Mesenchymal stem cell (in vitro differentiated cells and primary cell): Measurements from ENCODE around the gene DPYSL5.

ENCODE experiments used
- DNase-seq: peaks from one replicate; pipeline ENCODE4 v3.0.0-alpha.2; 2013
- H2AFZ ChIP-seq: one replicate; pipeline ENCODE4 v1.6.1; 2013; ENCODE audit warnings: low read depth, mild to moderate bottlenecking, control low read depth, inconsistent platforms, low read length, moderate library complexity
- H2AK5ac ChIP-seq: 2 replicates; pipeline ENCODE4 v1.6.1; 2013; ENCODE audit warnings: low read length, moderate library complexity, mild to moderate bottlenecking, inconsistent platforms; ENCODE audit not compliant: severe bottlenecking
- H2BK120ac ChIP-seq: one replicate; pipeline ENCODE4 v1.6.1; 2013; ENCODE audit warnings: low read depth, mild to moderate bottlenecking, inconsistent platforms, low read length, moderate library complexity
- H2BK12ac ChIP-seq, 2 experiments: one replicate each; pipeline ENCODE4 v1.6.1; 2013; ENCODE audit warnings: inconsistent platforms in 2 of 2, low read length in 2 of 2, mild to moderate bottlenecking in 2 of 2, moderate library complexity in 2 of 2, control low read depth in 1 of 2
- H2BK15ac ChIP-seq: one replicate; pipeline ENCODE4 v1.6.1; 2013; ENCODE audit warnings: mild to moderate bottlenecking, low read depth, inconsistent platforms; ENCODE audit not compliant: poor library complexity, severe bottlenecking
- H2BK5ac ChIP-seq: 2 replicates; pipeline ENCODE4 v1.6.1; 2013; ENCODE audit warnings: low read depth, mild to moderate bottlenecking, low read length, control low read depth, inconsistent platforms; ENCODE audit not compliant: poor library complexity, severe bottlenecking
- H3K14ac ChIP-seq, 2 experiments: one replicate each; pipeline ENCODE4 v1.6.1; 2013; ENCODE audit warnings: inconsistent platforms in 2 of 2, low read length in 2 of 2, control low read depth in 1 of 2, mild to moderate bottlenecking in 1 of 2, moderate library complexity in 1 of 2
- H3K18ac ChIP-seq, 2 experiments: one replicate each; pipeline ENCODE4 v1.6.1; 2013; ENCODE audit warnings: inconsistent platforms in 2 of 2, low read length in 2 of 2, control low read depth in 1 of 2, low read depth in 1 of 2, mild to moderate bottlenecking in 1 of 2
- H3K23ac ChIP-seq, 2 experiments: one replicate each; pipeline ENCODE4 v1.6.1; 2013; ENCODE audit warnings: inconsistent platforms in 2 of 2, low read length in 2 of 2, mild to moderate bottlenecking in 2 of 2, moderate library complexity in 2 of 2, control low read depth in 1 of 2
- H3K27ac ChIP-seq: 2 replicates; pipeline ENCODE4 v1.5.1; 2013; ENCODE audit warnings: mild to moderate bottlenecking, moderate library complexity, low read length, control low read depth, inconsistent platforms; ENCODE audit not compliant: poor library complexity, severe bottlenecking
- H3K27me3 ChIP-seq, 2 experiments: 2 replicates each; pipeline versions ENCODE4 v1.6.1 to v1.7.0; 2013; ENCODE audit warnings: low read length in 2 of 2, mild to moderate bottlenecking in 2 of 2, moderate library complexity in 2 of 2, control low read depth in 1 of 2, inconsistent platforms in 1 of 2; ENCODE audit not compliant: control insufficient read depth in 1 of 2, insufficient read depth in 1 of 2
- H3K36me3 ChIP-seq, 2 experiments: 2 replicates each; pipeline versions ENCODE4 v1.6.1 to v1.7.0; 2013; ENCODE audit warnings: low read length in 2 of 2, control low read depth in 1 of 2, inconsistent platforms in 1 of 2, low read depth in 1 of 2, mild to moderate bottlenecking in 1 of 2; ENCODE audit not compliant: insufficient read depth in 2 of 2, control insufficient read depth in 1 of 2
- H3K4ac ChIP-seq, 2 experiments: one replicate each; pipeline ENCODE4 v1.6.1; 2013; ENCODE audit warnings: inconsistent platforms in 2 of 2, low read length in 2 of 2, mild to moderate bottlenecking in 2 of 2, moderate library complexity in 2 of 2, control low read depth in 1 of 2, low read depth in 1 of 2
- H3K4me1 ChIP-seq: 2 replicates; pipeline ENCODE4 v1.6.1; 2013; ENCODE audit warnings: low read depth, low read length, control low read depth; ENCODE audit not compliant: control insufficient read depth, insufficient read depth
- H3K4me2 ChIP-seq: 2 replicates; pipeline ENCODE4 v1.6.1; 2013; ENCODE audit warnings: low read length, mild to moderate bottlenecking, inconsistent platforms; ENCODE audit not compliant: poor library complexity, severe bottlenecking
- H3K4me3 ChIP-seq, 2 experiments: 2 replicates each; pipeline versions ENCODE4 v1.5.1 to v1.7.0; 2013; ENCODE audit warnings: low read length in 2 of 2, mild to moderate bottlenecking in 2 of 2, control low read depth in 1 of 2, low read depth in 1 of 2; ENCODE audit not compliant: insufficient read depth in 1 of 2
- H3K79me1 ChIP-seq: replicated peaks from 2 replicates; pipeline ENCODE4 v1.6.1; 2013; ENCODE audit warnings: mild to moderate bottlenecking, control low read depth, low read length, inconsistent platforms; ENCODE audit not compliant: poor library complexity, severe bottlenecking
- H3K9ac ChIP-seq: 2 replicates; pipeline ENCODE4 v1.7.0; 2013; ENCODE audit warnings: mild to moderate bottlenecking, low read length, moderate library complexity
- H3K9me3 ChIP-seq: 2 replicates; pipeline ENCODE4 v1.7.0; 2013; ENCODE audit warnings: mild to moderate bottlenecking, low read length; ENCODE audit not compliant: control insufficient read depth
- H4K8ac ChIP-seq: one replicate; pipeline ENCODE4 v1.6.1; 2013; ENCODE audit warnings: inconsistent platforms, mild to moderate bottlenecking, low read length, moderate library complexity
- H4K91ac ChIP-seq: one replicate; pipeline ENCODE4 v1.6.1; 2013; ENCODE audit warnings: mild to moderate bottlenecking, low read length, inconsistent platforms
- WGBS: methylation state at CpG from one replicate; pipeline ENCODE4 v1.1.7; 2013; ENCODE audit warnings: mixed read lengths; 5-methylcytosine and 5-hydroxymethylcytosine counted together

The DPYSL5 gene

DNA sequence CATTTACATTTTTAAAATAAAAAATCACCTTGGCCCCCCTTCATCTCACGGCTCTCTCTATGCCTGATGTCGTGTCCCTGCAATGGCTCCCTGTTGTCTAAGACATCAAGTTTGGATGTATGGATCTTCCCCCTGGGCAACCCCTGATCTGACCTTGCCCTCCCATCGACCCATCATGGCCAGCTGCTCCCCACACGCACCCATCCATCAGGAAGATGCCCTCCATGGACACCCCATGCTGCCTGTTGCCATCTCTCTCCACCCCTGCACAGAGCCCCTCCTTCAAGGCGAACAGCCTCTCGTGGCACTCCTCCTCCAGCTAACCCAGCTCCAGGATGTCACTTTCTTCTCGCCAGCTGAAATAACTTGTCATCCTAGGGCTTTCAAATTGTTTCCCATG, 59.5 kb downstream of the DPYSL5 start:
- DNase-seq, result no peak

GRCh38 chr2:26910176-26910575, 62.2 kb downstream of the DPYSL5 start:
- Histone ChIP-seq H3K23ac (no peak overlapping the region), H2BK12ac (no peak overlapping the region), H3K4ac (no peak overlapping the region), H2BK5ac (no peak overlapping the region), H3K27ac (no peak overlapping the region), H2BK120ac (no peak overlapping the region), H2AK5ac (no peak overlapping the region), H3K9ac (no peak overlapping the region), H3K14ac (no peak overlapping the region), H4K91ac (no peak overlapping the region), H3K4me1 (no peaks in the 10 kb centered on the region), H3K27me3 (peaks cover 60 to 72% of the 10 kb centered on the region in 2 experiments), H3K9me3 (peaks cover 4% of the 10 kb centered on the region), H3K36me3 (no peaks in the 10 kb centered on the region), H3K4me3 (no peak overlapping the region), H3K79me1 (no peaks in the 10 kb centered on the region), H2BK15ac (no peak overlapping the region), H3K18ac (no peak overlapping the region), H3K4me2 (no peak overlapping the region), H4K8ac (no peak overlapping the region), H2AFZ (no peak overlapping the region)
- no peak for DNase-seq
- WGBS, result 80% methylated on average over 1 of the region's 2 CpGs

More for the DNA sequence above, 59.5 kb downstream of the DPYSL5 start:
- Histone ChIP-seq H3K27ac (no peak overlapping the region), H3K4me3 (no peak overlapping the region), H3K9me3 (peaks cover 4% of the 10 kb centered on the region), H3K79me1 (no peaks in the 10 kb centered on the region), H2BK120ac (no peak overlapping the region), H3K9ac (no peak overlapping the region), H3K4me1 (no peaks in the 10 kb centered on the region), H3K4me2 (no peak overlapping the region), H2AFZ (no peak overlapping the region), H3K14ac (no peak overlapping the region), H2BK12ac (no peak overlapping the region), H3K27me3 (peaks cover 54 to 58% of the 10 kb centered on the region in 2 experiments), H3K23ac (no peak overlapping the region), H3K4ac (no peak overlapping the region), H2BK5ac (no peak overlapping the region), H2AK5ac (no peak overlapping the region), H3K36me3 (no peaks in the 10 kb centered on the region), H3K18ac (no peak overlapping the region), H4K8ac (no peak overlapping the region), H2BK15ac (no peak overlapping the region), H4K91ac (no peak overlapping the region)
- 79% methylated on average over 7 of the region's 7 CpGs for WGBS

GRCh38 chr2:26911911-26912861, 64.3 kb downstream of the DPYSL5 start:
- Histone ChIP-seq H3K23ac (no peak overlapping the region), H3K4me3 (no peak overlapping the region), H3K4me1 (no peaks in the 10 kb centered on the region), H2BK120ac (no peak overlapping the region), H2BK12ac (no peak overlapping the region), H2BK15ac (no peak overlapping the region), H2BK5ac (no peak overlapping the region), H2AFZ (no peak overlapping the region), H3K27me3 (peaks cover 73 to 82% of the 10 kb centered on the region in 2 experiments), H4K8ac (no peak overlapping the region), H3K9ac (no peak overlapping the region), H3K18ac (no peak overlapping the region), H4K91ac (no peak overlapping the region), H3K4me2 (no peak overlapping the region), H2AK5ac (no peak overlapping the region), H3K79me1 (no peaks in the 10 kb centered on the region), H3K9me3 (peaks cover 4% of the 10 kb centered on the region), H3K36me3 (no peaks in the 10 kb centered on the region), H3K27ac (no peak overlapping the region), H3K4ac (no peak overlapping the region), H3K14ac (no peak overlapping the region)
- DNase-seq, result no peak
- WGBS, result 60% methylated on average over 23 of the region's 23 CpGs

GRCh38 chr2:26913606-26913998, 65.7 kb downstream of the DPYSL5 start:
- DNase-seq, result peak; percentile 19
- Histone ChIP-seq H3K4me2 (no peak overlapping the region), H3K36me3 (no peaks in the 10 kb centered on the region), H4K91ac (no peak overlapping the region), H2AFZ (no peak overlapping the region), H3K18ac (no peak overlapping the region), H3K23ac (no peak overlapping the region), H3K27ac (no peak overlapping the region), H3K9me3 (peaks cover 4% of the 10 kb centered on the region), H3K4ac (no peak overlapping the region), H3K27me3 (peaks cover 70 to 78% of the 10 kb centered on the region in 2 experiments), H2BK15ac (no peak overlapping the region), H2AK5ac (no peak overlapping the region), H2BK120ac (no peak overlapping the region), H2BK5ac (no peak overlapping the region), H3K79me1 (no peaks in the 10 kb centered on the region), H3K9ac (no peak overlapping the region), H4K8ac (no peak overlapping the region), H3K4me3 (no peak overlapping the region), H2BK12ac (no peak overlapping the region), H3K4me1 (no peaks in the 10 kb centered on the region), H3K14ac (no peak overlapping the region)
- WGBS, result 100% methylated on average over 1 of the region's 2 CpGs
